Neural cell (in vitro differentiated cells): Measurements from ENCODE around the gene ATPAF2. TPM values are rescaled to one million over a fixed set of nuclear protein-coding genes. Genes with fewer than 3 reads are reported as not detected.

ENCODE experiments used
- H2AFZ ChIP-seq: fragments of 200-600, 300-800 bp; sonication (generic), shearing (Covaris generic); 2 replicates; pipeline ENCODE4 v1.6.0; 2014; ENCODE audit warnings: low read depth, mild to moderate bottlenecking, antibody characterized with exemption, low read length, moderate library complexity
- H3F3A ChIP-seq: fragments of 200-600 bp; shearing (Covaris generic); 2 replicates; pipeline ENCODE4 v1.6.1; 2016; ENCODE audit warnings: mild to moderate bottlenecking, moderate library complexity, mixed read lengths, antibody characterized with exemption, low read length; ENCODE audit not compliant: insufficient read depth, poor library complexity, severe bottlenecking
- H3K27ac ChIP-seq: fragments of 200-600, 300-800 bp; sonication (generic), shearing (Covaris generic); 2 replicates; pipeline ENCODE4 v1.5.1; 2014; ENCODE audit warnings: mild to moderate bottlenecking, low read length, moderate library complexity
- H3K27me3 ChIP-seq: fragments of 300-800, 200-600 bp; sonication (generic), shearing (Covaris generic); 2 replicates; pipeline ENCODE4 v1.6.0; 2014; ENCODE audit warnings: mild to moderate bottlenecking, low read depth, low read length, moderate library complexity; ENCODE audit not compliant: insufficient read depth
- H3K36me3 ChIP-seq: fragments of 300-800, 200-600 bp; sonication (generic), shearing (Covaris generic); 2 replicates; pipeline ENCODE4 v1.5.1; 2014; ENCODE audit warnings: mild to moderate bottlenecking, antibody characterized with exemption, low read length, moderate library complexity; ENCODE audit not compliant: insufficient read depth
- H3K4me2 ChIP-seq: fragments of 300-800, 200-600 bp; sonication (generic), shearing (Covaris generic); 2 replicates; pipeline ENCODE4 v1.6.0; 2014; ENCODE audit warnings: mild to moderate bottlenecking, low read length
- H3K4me3 ChIP-seq: fragments of 300-800, 200-600 bp; sonication (generic), shearing (Covaris generic); 2 replicates; pipeline ENCODE4 v1.5.1; 2014; ENCODE audit warnings: mild to moderate bottlenecking, low read length, moderate library complexity
- H3K79me2 ChIP-seq: fragments of 200-600 bp; shearing (Covaris generic); replicated peaks from 2 replicates; pipeline ENCODE4 v1.6.0; 2014; ENCODE audit warnings: mild to moderate bottlenecking, low read length, moderate library complexity; ENCODE audit not compliant: insufficient read depth
- H3K9ac ChIP-seq: fragments of 300-800, 200-600 bp; sonication (generic), shearing (Covaris generic); 2 replicates; pipeline ENCODE4 v1.6.1; 2016; ENCODE audit warnings: mild to moderate bottlenecking, low read length, mixed read lengths
- H3K9me2 ChIP-seq: fragments of 200-600 bp; shearing (Covaris generic); 2 replicates; pipeline ENCODE4 v1.6.1; 2016; ENCODE audit warnings: mild to moderate bottlenecking, low read length, mixed read lengths; ENCODE audit not compliant: insufficient read depth
- H3K9me3 ChIP-seq: fragments of 200-600, 300-800 bp; sonication (generic), shearing (Covaris generic); 2 replicates; pipeline ENCODE4 v1.6.1; 2016; ENCODE audit warnings: mild to moderate bottlenecking, mixed run types, low read length, moderate library complexity, mixed read lengths
- H4K20me1 ChIP-seq: fragments of 200-600 bp; shearing (Covaris generic); 2 replicates; pipeline ENCODE4 v1.6.1; 2016; ENCODE audit warnings: mild to moderate bottlenecking, mixed run types; ENCODE audit not compliant: insufficient read depth
- CTCF ChIP-seq: fragments of 450-650 bp; IDR thresholded peaks from 2 replicates; pipeline ENCODE4 v1.5.1; 2014; ENCODE audit warnings: antibody characterized with exemption, mild to moderate bottlenecking, moderate library complexity; ENCODE audit not compliant: poor library complexity, severe bottlenecking
- EP300 ChIP-seq: fragments of 450-650 bp; conservative IDR thresholded peaks from 2 replicates; pipeline ENCODE4 v1.6.1; 2014; ENCODE audit warnings: antibody characterized with exemption, mild to moderate bottlenecking, moderate library complexity; ENCODE audit not compliant: poor library complexity, severe bottlenecking
- EZH2 ChIP-seq: fragments of 200-600, 300-800 bp; shearing (Covaris generic), sonication (generic); IDR thresholded peaks from 2 replicates; pipeline ENCODE4 v1.6.1; 2014; ENCODE audit warnings: antibody characterized with exemption, low read length, borderline replicate concordance, mild to moderate bottlenecking; ENCODE audit not compliant: insufficient read depth, poor library complexity, severe bottlenecking
- MXI1 ChIP-seq: fragments of 450-650 bp; conservative IDR thresholded peaks from 2 replicates; pipeline ENCODE4 v1.6.1; 2014; ENCODE audit warnings: antibody characterized with exemption, mild to moderate bottlenecking; ENCODE audit not compliant: poor library complexity, severe bottlenecking
- POLR2AphosphoS5 ChIP-seq: IDR thresholded peaks from 2 replicates; pipeline ENCODE4 v1.6.1; 2012
- RAD21 ChIP-seq: fragments of 450-650 bp; conservative IDR thresholded peaks from 2 replicates; pipeline ENCODE4 v1.6.1; 2014; ENCODE audit warnings: antibody characterized with exemption, mild to moderate bottlenecking, moderate library complexity
- REST ChIP-seq: IDR thresholded peaks from 2 replicates; pipeline ENCODE4 v1.6.1; 2012; ENCODE audit warnings: borderline replicate concordance
- SMC3 ChIP-seq: fragments of 450-650 bp; conservative IDR thresholded peaks from 2 replicates; pipeline ENCODE4 v1.6.1; 2014; ENCODE audit warnings: antibody characterized with exemption, mild to moderate bottlenecking, moderate library complexity; ENCODE audit not compliant: poor library complexity
- TAF1 ChIP-seq: IDR thresholded peaks from 2 replicates; pipeline ENCODE4 v1.6.1; 2012; ENCODE audit warnings: low read depth
- polyA plus RNA-seq: library from polyadenylated mRNA; depleted of rRNA; stranded (reverse); fragments of >200 nt; gene quantifications from 2 replicates; pipeline ENCODE4 v1.2.3, GENCODE V29; 2014

Gene ATPAF2
- polyA plus RNA-seq, 1 donor from 2014 or later = 33.3 TPM

GRCh38 chr17:18084256-18084655 lies 45.3 kb upstream of the ATPAF2 start:
- Histone ChIP-seq H2AFZ (no peak overlapping the region), H3K9me3 (no peaks in the 10 kb centered on the region), H3K27me3 (no peaks in the 10 kb centered on the region), H4K20me1 (no peaks in the 10 kb centered on the region), H3K4me2 (no peak overlapping the region), H3K36me3 (no peaks in the 10 kb centered on the region), H3K9me2 (no peaks in the 10 kb centered on the region), H3F3A (no peaks in the 10 kb centered on the region), H3K27ac (no peak overlapping the region), H3K4me3 (no peak overlapping the region), H3K9ac (no peak overlapping the region), H3K79me2 (no peaks in the 10 kb centered on the region)
- TF ChIP-seq REST = no peak
- TF ChIP-seq CTCF = no peak
- no peak for TF ChIP-seq EP300

GRCh38 chr17:18079543-18079942 lies 40.6 kb upstream of the ATPAF2 start:
- H3K27me3 ChIP-seq = no peaks in the 10 kb centered on the region
- H3K4me3 ChIP-seq = no peak overlapping the region
- H3K27ac ChIP-seq = no peak overlapping the region
- H3K79me2 ChIP-seq = no peaks in the 10 kb centered on the region
- no peaks in the 10 kb centered on the region for H3F3A ChIP-seq
- no peaks in the 10 kb centered on the region for H3K36me3 ChIP-seq
- H3K9me2 ChIP-seq = no peaks in the 10 kb centered on the region
- H3K9me3 ChIP-seq = no peaks in the 10 kb centered on the region
- no peak overlapping the region for H2AFZ ChIP-seq
- H4K20me1 ChIP-seq = no peaks in the 10 kb centered on the region
- TF ChIP-seq RAD21 (no peak), MXI1 (no peak), CTCF (no peak), SMC3 (no peak), EP300 (no peak), POLR2AphosphoS5 (no peak), TAF1 (no peak), REST (no peak), EZH2 (no peak)
- no peak overlapping the region for H3K4me2 ChIP-seq
- H3K9ac ChIP-seq = no peak overlapping the region
